ENCODE results near the gene CAPN15.

CAPN15 gene

GRCh38 chr16:580141-580945, 52.8 kb downstream of the CAPN15 start:
- Histone ChIP-seq H3K9ac (ENCODE audit: low read depth, low read length) (no peak overlapping the region), H3K9me3 (ENCODE audit: insufficient read depth, low read depth, low read length) (no peaks in the 10 kb centered on the region), H3K4me3 (ENCODE audit: low read length) (no peak overlapping the region), H3K4me1 (ENCODE audit: insufficient read depth, low read length) (peaks cover 4% of the 10 kb centered on the region; the same call in 1 of the 2 replicates), H3K27me3 (ENCODE audit: insufficient read depth, low read length) (peaks cover 16% of the 10 kb centered on the region), H3K36me3 (ENCODE audit: insufficient read depth, low read depth, low read length) (no peaks in the 10 kb centered on the region), H3K27ac (ENCODE audit: low read length) (no peak overlapping the region)

DNA sequence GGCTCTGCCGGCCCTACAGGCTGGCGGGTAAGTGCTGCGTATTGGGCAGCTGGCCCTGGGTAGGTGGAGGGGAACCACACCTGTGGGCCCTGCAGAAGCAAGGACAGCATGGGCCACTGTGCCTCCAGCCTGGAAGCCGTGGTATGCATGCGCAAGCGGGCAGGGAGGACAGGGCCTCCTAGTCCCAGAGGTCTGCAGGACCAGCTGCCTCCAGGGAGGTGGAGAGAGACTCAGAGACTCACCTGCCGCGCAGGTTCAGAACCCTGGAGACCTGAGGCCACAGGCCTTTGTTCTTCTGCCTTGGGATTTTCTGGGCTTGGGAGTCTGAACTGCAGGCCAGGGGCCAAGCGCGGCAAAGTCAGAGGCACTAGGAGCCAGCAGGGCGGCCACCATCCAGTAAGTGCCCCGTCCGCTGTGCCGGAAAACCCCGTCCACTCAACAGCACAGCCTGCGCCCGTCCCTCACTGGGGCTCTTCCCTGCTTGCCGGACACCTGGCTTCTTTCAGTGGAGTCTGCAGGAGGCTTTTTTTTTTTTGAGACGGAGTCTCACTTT, 53.5 kb downstream of the CAPN15 start:
- H3K27ac ChIP-seq (ENCODE audit: low read length) = no peak overlapping the region
- H3K27me3 ChIP-seq (ENCODE audit: insufficient read depth, low read length) = peaks cover 23% of the 10 kb centered on the region

DNA sequence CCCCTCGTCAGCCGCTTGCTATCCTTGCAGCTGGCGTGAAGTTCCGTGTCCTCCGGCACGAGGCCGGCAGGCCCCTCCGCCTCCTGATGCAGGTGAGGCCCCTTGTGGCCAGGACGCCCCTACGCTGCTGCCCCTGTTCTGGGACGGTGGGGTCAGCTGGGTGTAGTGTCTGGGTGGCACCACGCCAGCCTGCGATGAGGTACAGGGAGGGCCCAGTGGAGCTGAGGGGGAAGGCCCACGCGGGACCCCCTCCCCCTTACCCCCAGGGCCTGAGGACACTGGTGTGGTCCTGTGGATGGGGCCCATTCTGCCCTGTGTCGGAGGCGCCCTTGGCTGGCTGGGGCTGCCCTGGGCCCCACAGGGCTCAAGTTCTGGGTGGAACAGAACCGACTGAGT, 54.7 kb downstream of the CAPN15 start:
- peaks cover 35% of the 10 kb centered on the region for H3K27me3 ChIP-seq (ENCODE audit: insufficient read depth, low read length)
- peaks cover 4% of the 10 kb centered on the region; the same call in 1 of the 2 replicates for H3K4me1 ChIP-seq (ENCODE audit: insufficient read depth, low read length)
- H3K4me3 ChIP-seq (ENCODE audit: low read length) = no peak overlapping the region
- H3K9ac ChIP-seq (ENCODE audit: low read depth, low read length) = no peak overlapping the region
- no peak overlapping the region for H3K27ac ChIP-seq (ENCODE audit: low read length)
- no peaks in the 10 kb centered on the region for H3K36me3 ChIP-seq (ENCODE audit: insufficient read depth, low read depth, low read length)
- no peaks in the 10 kb centered on the region for H3K9me3 ChIP-seq (ENCODE audit: insufficient read depth, low read depth, low read length)

More for the DNA sequence above, 53.5 kb downstream of the CAPN15 start:
- Histone ChIP-seq H3K9ac (ENCODE audit: low read depth, low read length) (no peak overlapping the region), H3K4me3 (ENCODE audit: low read length) (no peak overlapping the region), H3K4me1 (ENCODE audit: insufficient read depth, low read length) (peaks cover 4% of the 10 kb centered on the region; the same call in 1 of the 2 replicates), H3K36me3 (ENCODE audit: insufficient read depth, low read depth, low read length) (no peaks in the 10 kb centered on the region), H3K9me3 (ENCODE audit: insufficient read depth, low read depth, low read length) (no peaks in the 10 kb centered on the region)

DNA sequence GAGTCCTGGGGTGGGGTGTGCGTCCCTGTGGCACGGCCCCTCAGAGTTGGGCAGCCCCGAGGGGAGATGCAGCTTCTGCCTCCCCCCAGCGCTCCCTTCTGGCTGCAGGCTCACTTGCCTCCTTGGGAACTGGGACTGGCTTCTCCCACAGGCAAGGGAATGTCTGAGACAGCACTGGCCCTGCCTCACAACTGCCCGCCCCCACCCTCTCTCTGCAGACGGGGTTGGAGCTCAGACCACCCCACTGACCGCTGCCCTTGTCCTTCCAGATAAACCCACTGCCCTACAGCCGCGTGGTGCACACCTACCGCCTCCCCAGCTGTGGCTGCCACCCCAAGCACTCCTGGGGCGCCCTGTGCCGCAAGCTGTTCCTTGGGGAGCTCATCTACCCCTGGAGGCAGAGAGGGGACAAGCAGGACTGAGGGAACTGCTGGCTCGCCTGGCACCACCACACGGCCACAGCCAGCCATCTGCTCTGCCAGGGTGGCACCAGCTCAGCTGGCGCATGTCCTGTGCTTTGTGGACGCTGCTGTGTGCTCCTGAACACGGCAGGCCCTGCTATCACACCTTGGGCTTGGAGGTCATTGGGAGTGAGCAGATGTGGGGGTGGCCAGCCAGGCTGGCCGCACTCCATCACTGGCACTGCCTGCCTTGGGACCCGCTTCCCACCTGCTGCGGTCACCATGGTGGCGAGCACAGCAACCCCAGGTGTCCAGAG, 55.3 kb downstream of the CAPN15 start:
- Histone ChIP-seq H3K4me1 (ENCODE audit: insufficient read depth, low read length) (peaks cover 4% of the 10 kb centered on the region; the same call in 1 of the 2 replicates), H3K9me3 (ENCODE audit: insufficient read depth, low read depth, low read length) (no peaks in the 10 kb centered on the region), H3K9ac (ENCODE audit: low read depth, low read length) (no peak overlapping the region), H3K27me3 (ENCODE audit: insufficient read depth, low read length) (peaks cover 40% of the 10 kb centered on the region), H3K27ac (ENCODE audit: low read length) (no peak overlapping the region), H3K4me3 (ENCODE audit: low read length) (no peak overlapping the region), H3K36me3 (ENCODE audit: insufficient read depth, low read depth, low read length) (no peaks in the 10 kb centered on the region)

DNA sequence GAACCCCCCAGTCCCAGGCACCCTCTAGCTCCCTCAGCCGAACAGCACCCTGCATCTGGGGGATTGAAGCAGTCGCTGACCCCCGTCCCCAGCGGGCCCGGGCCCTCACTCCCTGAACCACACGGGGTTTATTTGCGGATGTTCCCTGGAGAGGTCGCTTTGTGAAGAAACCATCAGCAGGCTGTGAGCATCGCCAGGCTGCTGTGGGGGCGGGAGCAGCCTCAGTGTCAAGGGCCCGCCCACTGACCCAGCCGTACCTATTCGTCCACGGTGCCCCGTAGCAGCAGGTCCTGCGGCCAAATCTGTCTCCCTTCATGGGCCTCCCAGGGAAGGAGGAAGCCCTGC, 55.9 kb downstream of the CAPN15 start:
- no peak overlapping the region for H3K9ac ChIP-seq (ENCODE audit: low read depth, low read length)
- H3K4me3 ChIP-seq (ENCODE audit: low read length) = peak overlapping the region; percentile 47; the same call in 1 of the 2 replicates
- H3K36me3 ChIP-seq (ENCODE audit: insufficient read depth, low read depth, low read length) = no peaks in the 10 kb centered on the region
- H3K27me3 ChIP-seq (ENCODE audit: insufficient read depth, low read length) = peaks cover 45% of the 10 kb centered on the region
- H3K4me1 ChIP-seq (ENCODE audit: insufficient read depth, low read length) = peaks cover 4% of the 10 kb centered on the region; the same call in 1 of the 2 replicates
- H3K9me3 ChIP-seq (ENCODE audit: insufficient read depth, low read depth, low read length) = no peaks in the 10 kb centered on the region
- H3K27ac ChIP-seq (ENCODE audit: low read length) = no peak overlapping the region

GRCh38 chr16:583815-584591, 56.5 kb downstream of the CAPN15 start:
- H3K4me1 ChIP-seq (ENCODE audit: insufficient read depth, low read length) = peaks cover 4% of the 10 kb centered on the region; the same call in 1 of the 2 replicates

GRCh38 chr16:585351-585750, 57.8 kb downstream of the CAPN15 start:
- no peak overlapping the region for H3K4me3 ChIP-seq (ENCODE audit: low read length)
- no peaks in the 10 kb centered on the region for H3K9me3 ChIP-seq (ENCODE audit: insufficient read depth, low read depth, low read length)
- H3K9ac ChIP-seq (ENCODE audit: low read depth, low read length) = no peak overlapping the region
- H3K36me3 ChIP-seq (ENCODE audit: insufficient read depth, low read depth, low read length) = no peaks in the 10 kb centered on the region
- H3K27ac ChIP-seq (ENCODE audit: low read length) = no peak overlapping the region
- peaks cover 4% of the 10 kb centered on the region; the same call in 1 of the 2 replicates for H3K4me1 ChIP-seq (ENCODE audit: insufficient read depth, low read length)
- peaks cover 45% of the 10 kb centered on the region for H3K27me3 ChIP-seq (ENCODE audit: insufficient read depth, low read length)

More at GRCh38 chr16:583815-584591, 56.5 kb downstream of the CAPN15 start:
- Histone ChIP-seq H3K4me3 (ENCODE audit: low read length) (peak overlapping the region; percentile 47; the same call in 1 of the 2 replicates), H3K9me3 (ENCODE audit: insufficient read depth, low read depth, low read length) (no peaks in the 10 kb centered on the region), H3K27ac (ENCODE audit: low read length) (no peak overlapping the region), H3K9ac (ENCODE audit: low read depth, low read length) (no peak overlapping the region), H3K27me3 (ENCODE audit: insufficient read depth, low read length) (peaks cover 45% of the 10 kb centered on the region), H3K36me3 (ENCODE audit: insufficient read depth, low read depth, low read length) (no peaks in the 10 kb centered on the region)

DNA sequence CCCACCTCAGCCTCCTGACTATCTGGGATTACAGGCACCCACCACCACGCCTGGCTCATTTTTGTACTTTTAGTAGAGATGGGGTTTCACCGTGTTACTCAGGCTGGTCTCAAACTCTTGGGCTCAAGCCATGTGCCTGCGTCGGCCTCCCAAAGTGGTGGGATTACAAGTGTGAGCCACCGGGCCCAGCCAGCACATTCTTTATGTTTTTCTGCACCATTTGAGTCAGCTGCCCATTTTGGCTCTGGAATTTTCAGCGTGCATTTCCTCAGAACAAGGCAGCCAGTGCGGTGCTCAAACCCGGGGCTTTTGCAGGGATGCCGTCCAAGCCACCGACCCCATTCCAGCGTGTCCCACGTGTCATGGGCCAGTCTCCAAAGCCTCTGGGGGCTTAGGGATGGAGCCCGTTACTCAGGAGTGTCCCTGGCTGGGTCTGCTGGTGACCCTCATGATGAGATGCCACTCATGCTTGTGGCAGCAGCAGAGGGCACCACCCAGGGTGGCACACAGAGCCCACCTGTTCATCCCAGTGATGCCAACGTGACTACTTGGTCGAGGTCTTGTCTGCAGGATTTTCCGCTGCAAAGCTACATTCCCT, 58.6 kb downstream of the CAPN15 start:
- Histone ChIP-seq H3K27ac (ENCODE audit: low read length) (no peak overlapping the region), H3K36me3 (ENCODE audit: insufficient read depth, low read depth, low read length) (no peaks in the 10 kb centered on the region), H3K9ac (ENCODE audit: low read depth, low read length) (no peak overlapping the region), H3K4me3 (ENCODE audit: low read length) (no peak overlapping the region), H3K27me3 (ENCODE audit: insufficient read depth, low read length) (peaks cover 53% of the 10 kb centered on the region), H3K4me1 (ENCODE audit: insufficient read depth, low read length) (peaks cover 4% of the 10 kb centered on the region; the same call in 1 of the 2 replicates), H3K9me3 (ENCODE audit: insufficient read depth, low read depth, low read length) (no peaks in the 10 kb centered on the region)

GRCh38 chr16:586645-587590, 59.4 kb downstream of the CAPN15 start:
- Histone ChIP-seq H3K27me3 (ENCODE audit: insufficient read depth, low read length) (peaks cover 61% of the 10 kb centered on the region), H3K9me3 (ENCODE audit: insufficient read depth, low read depth, low read length) (no peaks in the 10 kb centered on the region), H3K9ac (ENCODE audit: low read depth, low read length) (no peak overlapping the region), H3K27ac (ENCODE audit: low read length) (no peak overlapping the region), H3K4me3 (ENCODE audit: low read length) (peak overlapping the region; percentile 95; the same call in 1 of the 2 replicates), H3K36me3 (ENCODE audit: insufficient read depth, low read depth, low read length) (no peaks in the 10 kb centered on the region), H3K4me1 (ENCODE audit: insufficient read depth, low read length) (peaks cover 4% of the 10 kb centered on the region; the same call in 1 of the 2 replicates)

- no peaks in the 10 kb centered on the region; the same call in 1 of the 2 replicates for H3K4me1 ChIP-seq (ENCODE audit: insufficient read depth, low read length)
- H3K4me3 ChIP-seq (ENCODE audit: low read length) = peak overlapping the region; percentile 95
- peak overlapping the region; percentile 99 for H3K27ac ChIP-seq (ENCODE audit: low read length)
- H3K9ac ChIP-seq (ENCODE audit: low read depth, low read length) = peak overlapping the region; percentile 97
- no peaks in the 10 kb centered on the region for H3K9me3 ChIP-seq (ENCODE audit: insufficient read depth, low read depth, low read length)
- peaks cover 60% of the 10 kb centered on the region for H3K27me3 ChIP-seq (ENCODE audit: insufficient read depth, low read length)
- no peaks in the 10 kb centered on the region for H3K36me3 ChIP-seq (ENCODE audit: insufficient read depth, low read depth, low read length)
Measured at GRCh38 chr16:588639-588888, 61.1 kb downstream of the CAPN15 start.

Data from iPS-20b (cell line).